Breast epithelium (tissue), 4 donors: ENCODE results near the gene ALG2. TPM values are rescaled to one million over a fixed set of nuclear protein-coding genes. Genes with fewer than 3 reads are reported as not detected.
"Not testable (repeated sequence)": the region's sequence is repeated elsewhere in the genome, so short reads cannot be mapped to it uniquely, and the experiment has no call there.

ENCODE experiments used
- DNase-seq, 2 donors: peaks; one replicate each; pipeline ENCODE4 v3.0.0-alpha.2; 2019; ENCODE audit warnings: low spot score in 2 of 2
- H3K27ac ChIP-seq, 2 donors: fragments of 200-600 bp; sonication (generic) in 1 of 2; one replicate each; pipeline ENCODE4 v1.5.1; 2016 to 2019; ENCODE audit warnings: mild to moderate bottlenecking in 1 of 2
- H3K27me3 ChIP-seq, 2 donors: fragments of 200-600 bp; sonication (generic) in 1 of 2; one replicate each; pipeline versions ENCODE4 v1.5.1 to v1.6.0; 2017 to 2019; ENCODE audit warnings: control low read depth in 1 of 2, mild to moderate bottlenecking in 1 of 2
- H3K36me3 ChIP-seq: fragments of 200-600 bp; one replicate; pipeline ENCODE4 v1.5.1; 2019
- H3K4me1 ChIP-seq, 2 donors: fragments of 200-600 bp; sonication (generic); one replicate each; pipeline ENCODE4 v1.5.1; 2016 to 2019; ENCODE audit warnings: control low read depth in 1 of 2
- H3K4me3 ChIP-seq, 3 donors: fragments of 200-600 bp; sonication (generic); 1 replicate in 2 of 3; 2 replicates in 1 of 3; pipeline ENCODE4 v1.5.1; 2016 to 2019; ENCODE audit warnings: mild to moderate bottlenecking in 3 of 3, moderate library complexity in 2 of 3
- H3K9me3 ChIP-seq, 2 donors: fragments of 200-600 bp; sonication (generic) in 1 of 2; one replicate each; pipeline ENCODE4 v1.5.1; 2016 to 2019; ENCODE audit warnings: control low read depth in 1 of 2
- CTCF ChIP-seq, 3 donors: fragments of 450-650 bp; IDR thresholded peaks; one replicate each; pipeline ENCODE4 v1.5.1; 2016 to 2017; ENCODE audit warnings: antibody characterized with exemption in 3 of 3, mild to moderate bottlenecking in 3 of 3, moderate library complexity in 3 of 3
- POLR2A ChIP-seq: fragments of 450-650 bp; IDR thresholded peaks from one replicate; pipeline ENCODE4 v1.6.1; 2016; ENCODE audit warnings: antibody characterized with exemption, mild to moderate bottlenecking, moderate library complexity
- POLR2AphosphoS5 ChIP-seq, 3 donors: sonication (generic); formaldehyde crosslinking; IDR thresholded peaks; one replicate each; pipeline ENCODE4 v1.6.1; 2017; ENCODE audit warnings: antibody characterized with exemption in 3 of 3
- intact Hi-C: fragments of 100-400 bp; cut with DNase I; formaldehyde crosslinking; loops from one replicate; pipeline ENCODE4 v1.15.1; 2023; ENCODE audit warnings: low total_unique reads
- total RNA-seq, 3 donors: library from RNA; depleted of rRNA; stranded (reverse); fragments of >200 nt; gene quantifications; one replicate each; pipeline ENCODE4 v1.1.0, GENCODE V29; 2016

Gene ALG2
- total RNA-seq, 3 donors from 2014 or later, result 30.2 to 44.5 (median 40.3) TPM

GRCh38 chr9:99199938-99200539 lies 21.7 kb downstream of the ALG2 start:
- intact Hi-C loops, result no loop called here
- Histone ChIP-seq H3K27me3 (no peaks in the 10 kb centered on the region), H3K36me3 (no peaks in the 10 kb centered on the region), H3K27ac (no peak overlapping the region), H3K4me3 (no peak overlapping the region), H3K9me3 (no peaks in the 10 kb centered on the region), H3K4me1 (no peaks in the 10 kb centered on the region)
- DNase-seq, result no peak
- no peak for TF ChIP-seq CTCF (IDR thresholded peaks at IDR 0.05)
- no peak for TF ChIP-seq POLR2A
- no peak for TF ChIP-seq POLR2AphosphoS5 (IDR thresholded peaks at IDR 0.05)

GRCh38 chr9:99197987-99198386 lies 23.8 kb downstream of the ALG2 start:
- H3K36me3 ChIP-seq, result no peaks in the 10 kb centered on the region
- no peak for DNase-seq
- no peak overlapping the region for H3K4me3 ChIP-seq
- no peaks in the 10 kb centered on the region for H3K27me3 ChIP-seq
- intact Hi-C loops, result no loop called here
- TF ChIP-seq POLR2AphosphoS5 (IDR thresholded peaks at IDR 0.05) (no peak), CTCF (IDR thresholded peaks at IDR 0.05) (no peak), POLR2A (no peak)
- no peaks in the 10 kb centered on the region for H3K9me3 ChIP-seq
- no peak overlapping the region for H3K27ac ChIP-seq
- H3K4me1 ChIP-seq, result no peaks in the 10 kb centered on the region

DNA sequence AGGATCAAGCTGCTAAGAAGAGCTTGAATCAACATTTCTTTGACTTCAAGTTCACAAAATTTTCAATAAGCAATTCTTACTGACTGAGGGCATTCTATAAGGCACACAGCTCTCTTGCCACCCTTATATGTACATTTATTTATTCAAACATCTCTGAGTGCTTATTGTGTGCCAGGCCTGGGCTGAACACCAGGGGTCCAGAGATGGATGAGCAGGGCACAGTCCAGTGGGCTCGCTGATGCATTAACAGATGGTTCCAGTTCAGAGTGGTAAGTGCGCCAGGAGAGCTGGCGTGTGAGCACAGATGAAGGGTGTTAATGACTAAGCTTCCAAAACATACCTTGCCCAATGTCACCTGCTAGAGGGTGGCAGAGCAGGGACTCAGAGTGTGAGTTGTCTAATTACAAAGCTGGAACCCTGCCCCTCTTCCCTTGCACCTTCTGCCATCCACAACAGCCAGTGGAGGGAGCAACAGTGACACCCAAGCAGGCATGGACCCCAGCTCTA lies 24.6 kb downstream of the ALG2 start:
- no peak overlapping the region for H3K27ac ChIP-seq

DNA sequence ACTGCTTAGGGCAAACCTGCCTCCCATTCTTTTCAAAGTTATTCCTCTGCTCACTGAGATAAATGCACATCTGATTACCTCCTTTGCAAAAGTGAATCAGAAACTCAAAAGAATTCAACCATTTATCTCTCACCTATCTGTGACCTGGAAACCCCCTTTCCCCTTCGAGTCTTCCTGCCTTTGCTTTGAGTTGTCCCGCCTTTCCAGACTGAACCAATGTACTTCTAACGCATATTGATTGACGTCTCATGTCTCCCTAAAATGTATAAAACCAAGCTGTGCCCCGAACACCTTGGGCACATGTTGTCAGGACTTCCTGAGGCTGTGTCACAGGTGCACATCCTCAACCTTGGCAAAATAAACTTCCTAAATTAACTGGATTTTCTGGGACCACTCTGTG lies 25.3 kb downstream of the ALG2 start:
- H3K9me3 ChIP-seq, H3K27ac ChIP-seq, H3K4me3 ChIP-seq, H3K36me3 ChIP-seq, H3K27me3 ChIP-seq, H3K4me1 ChIP-seq, intact Hi-C loops, DNase-seq: not testable (repeated sequence)

More for the DNA sequence above, 24.6 kb downstream of the ALG2 start:
- Histone ChIP-seq H3K9me3 (no peaks in the 10 kb centered on the region), H3K27me3 (no peaks in the 10 kb centered on the region), H3K4me3 (no peak overlapping the region), H3K36me3 (no peaks in the 10 kb centered on the region), H3K4me1 (no peaks in the 10 kb centered on the region)
- TF ChIP-seq POLR2AphosphoS5 (IDR thresholded peaks at IDR 0.05) (no peak), CTCF (IDR thresholded peaks at IDR 0.05) (no peak), POLR2A (no peak)
- DNase-seq, result no peak
- intact Hi-C loops, result no loop called here

GRCh38 chr9:99193466-99193821 lies 28.3 kb downstream of the ALG2 start:
- DNase-seq, result no peak
- no peaks in the 10 kb centered on the region for H3K9me3 ChIP-seq

More at GRCh38 chr9:99193466-99193821, 28.3 kb downstream of the ALG2 start:
- Histone ChIP-seq H3K27ac (no peak overlapping the region), H3K4me1 (no peaks in the 10 kb centered on the region), H3K4me3 (no peak overlapping the region), H3K27me3 (no peaks in the 10 kb centered on the region), H3K36me3 (no peaks in the 10 kb centered on the region)
- intact Hi-C loops, result no loop called here
- TF ChIP-seq POLR2AphosphoS5 (IDR thresholded peaks at IDR 0.05) (no peak), CTCF (IDR thresholded peaks at IDR 0.05) (no peak), POLR2A (no peak)
